Stimulated activated CD4-positive, alpha-beta T cell treated with anti-CD3 and anti-CD28 coated beads, TNF-alpha, amount 100 ng/mL, for 24 hours (primary cell): ENCODE measurements around the gene B3GNT3.

Experiments used
- DNase-seq, 3 experiments: peaks; one replicate each; pipeline ENCODE4 v3.0.0-alpha.2; 2020; ENCODE audit warnings: low read depth in 3 of 3

B3GNT3 gene

GRCh38 chr19:17860331-17860992 is 65.5 kb downstream of the B3GNT3 start:
- DNase-seq = no peak

DNA sequence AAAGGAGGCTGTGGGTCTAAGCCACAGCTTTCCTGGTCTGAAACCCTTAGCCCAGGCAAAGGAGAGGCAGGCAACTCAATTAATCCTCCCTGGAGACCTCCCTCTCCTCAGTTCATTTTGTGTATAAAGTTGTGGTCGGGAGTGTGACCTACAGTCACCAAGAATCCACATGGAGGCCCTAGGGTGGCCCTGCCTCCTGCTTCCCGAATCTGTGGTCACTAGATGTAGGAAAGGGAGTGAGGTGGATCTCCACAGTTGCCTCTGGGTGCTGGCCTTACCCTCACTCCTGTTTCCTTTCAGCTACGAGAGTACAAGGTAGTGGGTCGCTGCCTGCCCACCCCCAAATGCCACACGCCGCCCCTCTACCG is 66.0 kb downstream of the B3GNT3 start:
- DNase-seq = no peak

DNA sequence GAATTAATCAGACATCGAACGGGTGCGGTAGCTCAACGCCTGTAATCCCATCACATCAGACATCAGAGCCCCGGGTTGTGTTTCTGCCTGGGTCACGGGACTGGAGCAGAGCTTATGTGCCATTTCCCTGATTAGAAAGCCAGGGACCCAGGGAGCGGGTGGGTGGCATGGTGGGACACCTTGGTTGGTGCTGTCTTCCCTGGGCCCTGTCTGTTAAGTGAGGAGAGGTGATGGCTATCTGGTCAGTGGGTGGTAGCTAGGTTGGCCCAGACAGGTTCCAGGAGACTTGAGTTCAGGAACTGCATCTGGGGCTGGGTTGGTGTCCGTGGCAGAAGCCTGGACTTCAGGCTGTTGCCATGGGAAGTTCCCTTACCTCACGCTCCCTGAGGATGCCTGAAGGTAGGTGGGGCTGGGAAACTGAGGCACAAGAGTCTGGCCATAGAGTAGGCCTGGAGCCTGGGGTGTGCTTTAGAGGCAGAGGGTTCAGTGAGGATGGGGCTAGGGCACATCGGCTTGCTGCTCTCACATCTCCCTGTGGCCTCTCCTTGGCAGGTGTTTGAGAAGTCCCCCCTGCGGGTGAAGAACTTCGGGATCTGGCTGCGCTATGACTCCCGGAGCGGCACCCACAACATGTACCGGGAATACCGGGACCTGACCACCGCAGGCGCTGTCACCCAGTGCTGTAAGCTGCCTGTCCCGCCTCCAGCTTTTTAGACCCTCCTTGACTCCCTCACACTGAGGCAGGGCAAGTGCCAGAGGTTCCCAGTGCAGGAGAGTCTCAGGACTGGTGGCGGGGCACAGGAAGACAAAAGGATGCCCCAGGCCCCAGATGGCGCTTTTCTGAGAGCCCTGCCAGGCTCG is 66.8 kb downstream of the B3GNT3 start:
- no peak for DNase-seq

DNA sequence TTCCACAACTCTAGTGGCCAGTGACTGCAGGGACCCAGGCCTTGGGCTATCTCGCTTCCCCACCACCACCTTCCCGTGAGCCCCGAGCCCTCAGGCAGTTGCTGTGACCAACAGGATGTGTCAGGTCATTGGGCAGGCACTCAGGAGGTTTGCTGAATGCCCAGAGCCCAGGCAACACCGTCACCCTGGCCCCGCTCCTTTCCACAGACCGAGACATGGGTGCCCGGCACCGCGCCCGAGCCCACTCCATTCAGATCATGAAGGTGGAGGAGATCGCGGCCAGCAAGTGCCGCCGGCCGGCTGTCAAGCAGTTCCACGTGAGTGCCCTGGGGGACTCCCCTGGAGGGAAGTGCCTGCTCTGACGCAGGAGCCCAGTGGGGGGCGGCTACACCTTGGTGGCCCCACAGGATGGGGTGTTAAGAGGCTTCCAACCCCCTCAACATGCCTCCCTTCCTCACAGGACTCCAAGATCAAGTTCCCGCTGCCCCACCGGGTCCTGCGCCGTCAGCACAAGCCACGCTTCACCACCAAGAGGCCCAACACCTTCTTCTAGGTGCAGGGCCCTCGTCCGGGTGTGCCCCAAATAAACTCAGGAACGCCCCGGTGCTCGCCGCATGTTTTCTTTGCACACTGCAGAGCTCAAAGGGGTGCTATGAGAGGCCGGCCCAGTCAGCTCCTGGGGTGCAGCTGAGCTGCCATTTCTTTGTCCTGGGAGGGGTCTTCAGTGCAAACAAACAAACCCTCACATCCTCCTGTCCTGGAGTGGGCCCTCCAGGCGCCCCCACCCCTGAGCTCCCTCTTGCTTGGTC is 68.0 kb downstream of the B3GNT3 start:
- no peak for DNase-seq
